Measurements from ENCODE around the gene BMPR1A.

Gene BMPR1A

GRCh38 chr10:86959737-86960002 lies 203.3 kb downstream of the BMPR1A start:
- DNase-seq, result no peak

- DNase-seq, result no peak
These were observed 203.8 kb downstream of the BMPR1A start for GRCh38 chr10:86960003-86960862.

- DNase-seq, result no peak
These were observed 204.5 kb downstream of the BMPR1A start for GRCh38 chr10:86960863-86961434.

GRCh38 chr10:86961481-86962091 lies 205.2 kb downstream of the BMPR1A start:
- no peak for DNase-seq

GRCh38 chr10:86962136-86962980 lies 205.9 kb downstream of the BMPR1A start:
- no peak for DNase-seq

GRCh38 chr10:86962981-86963310 lies 206.5 kb downstream of the BMPR1A start:
- DNase-seq, result no peak

- no peak for DNase-seq
These were observed 207.0 kb downstream of the BMPR1A start for GRCh38 chr10:86963341-86963919.

GRCh38 chr10:86964061-86964846 lies 207.8 kb downstream of the BMPR1A start:
- DNase-seq, result no peak

GRCh38 chr10:86964847-86965190 lies 208.4 kb downstream of the BMPR1A start:
- DNase-seq, result no peak

GRCh38 chr10:86965986-86966654 lies 209.7 kb downstream of the BMPR1A start:
- DNase-seq, result no peak

GRCh38 chr10:86967481-86967941 lies 211.1 kb downstream of the BMPR1A start:
- DNase-seq, result no peak

- no peak for DNase-seq
These were observed 212.0 kb downstream of the BMPR1A start, which contains the start of gene ADIRF for GRCh38 chr10:86968271-86968993. Gene ADIRF, plus strand, starts transcription at chr10:86968482. Its CDS starts 63 bp downstream, at chr10:86968545.

GRCh38 chr10:86968994-86969355 lies 212.6 kb downstream of the BMPR1A start:
- DNase-seq, result no peak

- no peak for DNase-seq
These were observed 213.1 kb downstream of the BMPR1A start for GRCh38 chr10:86969421-86970041.

- DNase-seq, result no peak
These were observed 214.0 kb downstream of the BMPR1A start for GRCh38 chr10:86970162-86970981.

- no peak for DNase-seq
These were observed 214.5 kb downstream of the BMPR1A start for GRCh38 chr10:86970982-86971231.

- DNase-seq, result peak; percentile 7
These were observed 215.0 kb downstream of the BMPR1A start for GRCh38 chr10:86971232-86971991.

GRCh38 chr10:86972613-86973380 lies 216.4 kb downstream of the BMPR1A start:
- DNase-seq, result no peak
